NB4 (cell line): ENCODE measurements around the gene GRM1.

Experiments
- DNase-seq: peaks from one replicate; pipeline ENCODE4 v3.0.0; 2010; ENCODE audit warnings: low read depth
- H3K4me3 ChIP-seq: one replicate; pipeline ENCODE4 v1.5.1; 2011; ENCODE audit warnings: mild to moderate bottlenecking, low read depth, low read length, moderate library complexity
- MYC ChIP-seq: IDR thresholded peaks from 2 replicates; pipeline ENCODE4 v1.6.1; 2011; ENCODE audit warnings: low read depth, low read length
- POLR2A ChIP-seq: IDR thresholded peaks from 2 replicates; pipeline ENCODE4 v1.6.1; 2011; ENCODE audit warnings: mild to moderate bottlenecking; ENCODE audit not compliant: insufficient read length; ENCODE audit errors: extremely low read depth
- TF ChIP-seq, protein P1 (sequence below): IDR thresholded peaks from 2 replicates; pipeline ENCODE4 v1.6.1; 2011; ENCODE audit warnings: low read depth, low read length
- TF ChIP-seq, protein P2 (sequence below): IDR thresholded peaks from one replicate; pipeline ENCODE4 v1.5.1; 2012; ENCODE audit warnings: low read depth, low read length

Gene GRM1

DNA sequence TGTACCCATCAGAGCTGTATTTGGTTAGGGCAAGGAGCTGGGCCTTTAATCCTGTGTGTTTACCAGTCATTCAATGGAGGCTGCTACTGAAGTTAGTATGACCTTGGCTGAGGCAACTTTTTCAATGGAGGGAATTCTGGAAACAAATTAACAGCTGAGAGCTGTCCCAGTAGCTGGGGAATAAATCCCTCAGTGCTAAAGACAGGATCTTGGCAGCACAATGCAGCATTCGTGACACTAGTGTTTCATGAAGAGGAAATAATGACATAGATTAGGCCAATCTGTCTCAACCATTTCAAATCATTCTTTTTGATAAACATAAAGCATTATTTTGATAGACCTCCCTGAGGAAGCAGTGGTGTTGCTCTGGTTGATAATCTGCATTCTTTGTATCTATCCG lies 42.9 kb downstream of the GRM1 start:
- no peak for DNase-seq
- TF ChIP-seq, protein P1, sequence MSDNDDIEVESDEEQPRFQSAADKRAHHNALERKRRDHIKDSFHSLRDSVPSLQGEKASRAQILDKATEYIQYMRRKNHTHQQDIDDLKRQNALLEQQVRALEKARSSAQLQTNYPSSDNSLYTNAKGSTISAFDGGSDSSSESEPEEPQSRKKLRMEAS = no peak

DNA sequence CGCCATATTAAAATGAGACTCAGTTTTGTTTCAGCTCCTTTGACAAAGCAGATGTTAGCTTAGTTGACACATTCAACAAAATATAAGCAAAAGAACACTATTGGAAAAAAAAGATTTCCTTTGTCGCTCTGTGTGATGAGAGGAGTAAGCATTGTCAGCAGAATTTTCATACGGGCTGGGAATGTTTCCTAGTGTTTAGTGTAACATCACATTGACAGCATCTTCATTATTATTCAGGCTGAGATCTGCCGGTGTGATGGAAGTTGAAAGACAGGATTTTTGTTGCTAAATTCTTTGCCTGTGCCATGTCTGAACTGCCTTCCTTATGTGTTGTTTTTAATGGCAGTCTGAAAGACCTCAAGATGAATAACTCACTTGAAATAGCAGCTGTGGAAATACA lies 49.1 kb downstream of the GRM1 start:
- no peak overlapping the region for H3K4me3 ChIP-seq
- TF ChIP-seq MYC = no peak
- TF ChIP-seq POLR2A = no peak
- TF ChIP-seq, protein P2, sequence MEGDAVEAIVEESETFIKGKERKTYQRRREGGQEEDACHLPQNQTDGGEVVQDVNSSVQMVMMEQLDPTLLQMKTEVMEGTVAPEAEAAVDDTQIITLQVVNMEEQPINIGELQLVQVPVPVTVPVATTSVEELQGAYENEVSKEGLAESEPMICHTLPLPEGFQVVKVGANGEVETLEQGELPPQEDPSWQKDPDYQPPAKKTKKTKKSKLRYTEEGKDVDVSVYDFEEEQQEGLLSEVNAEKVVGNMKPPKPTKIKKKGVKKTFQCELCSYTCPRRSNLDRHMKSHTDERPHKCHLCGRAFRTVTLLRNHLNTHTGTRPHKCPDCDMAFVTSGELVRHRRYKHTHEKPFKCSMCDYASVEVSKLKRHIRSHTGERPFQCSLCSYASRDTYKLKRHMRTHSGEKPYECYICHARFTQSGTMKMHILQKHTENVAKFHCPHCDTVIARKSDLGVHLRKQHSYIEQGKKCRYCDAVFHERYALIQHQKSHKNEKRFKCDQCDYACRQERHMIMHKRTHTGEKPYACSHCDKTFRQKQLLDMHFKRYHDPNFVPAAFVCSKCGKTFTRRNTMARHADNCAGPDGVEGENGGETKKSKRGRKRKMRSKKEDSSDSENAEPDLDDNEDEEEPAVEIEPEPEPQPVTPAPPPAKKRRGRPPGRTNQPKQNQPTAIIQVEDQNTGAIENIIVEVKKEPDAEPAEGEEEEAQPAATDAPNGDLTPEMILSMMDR = no peak
- TF ChIP-seq, protein P1 = no peak
- DNase-seq = no peak

More for the DNA sequence above, 42.9 kb downstream of the GRM1 start:
- H3K4me3 ChIP-seq = no peak overlapping the region

DNA sequence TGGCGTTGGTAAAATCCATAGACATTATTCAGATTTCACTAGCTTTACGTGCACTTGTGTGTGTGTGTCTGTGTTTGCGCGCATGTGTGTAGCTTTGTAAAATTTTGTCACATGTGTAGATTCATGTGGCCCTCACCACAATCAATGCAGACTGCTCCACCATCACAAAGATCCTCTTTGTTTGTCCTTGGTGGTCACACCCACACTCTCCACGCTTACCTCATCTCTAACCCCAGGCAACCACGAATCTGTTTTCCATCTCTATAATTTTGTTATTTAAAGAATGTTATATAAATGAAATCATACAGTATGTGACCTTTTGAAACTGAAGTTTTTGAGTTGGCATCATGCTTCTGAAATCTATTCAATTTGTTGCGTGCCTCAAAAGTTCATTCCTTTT lies 58.5 kb downstream of the GRM1 start:
- no peak for DNase-seq
- no peak overlapping the region for H3K4me3 ChIP-seq
- TF ChIP-seq MYC = no peak
- no peak for TF ChIP-seq POLR2A
- TF ChIP-seq, protein P2 = no peak
- TF ChIP-seq, protein P1 = no peak

DNA sequence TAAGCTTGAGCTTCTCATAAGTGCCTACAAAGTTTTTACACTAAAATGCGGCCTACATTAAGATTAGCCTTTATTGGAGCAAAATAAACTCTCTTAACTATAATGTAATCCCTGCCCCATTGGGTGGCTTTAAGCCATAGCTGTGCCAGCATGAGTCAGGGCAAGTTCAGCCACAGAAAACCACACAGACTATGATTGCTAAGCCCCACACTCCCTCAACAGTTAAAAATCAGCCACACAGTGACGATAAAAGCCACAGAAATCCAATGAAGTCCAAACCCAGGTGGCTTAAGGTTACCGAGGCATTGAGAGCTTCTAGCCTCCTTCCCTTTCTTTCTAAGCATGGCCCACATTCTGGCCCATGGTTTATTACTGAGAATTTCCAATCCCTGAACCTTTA lies 61.6 kb downstream of the GRM1 start:
- TF ChIP-seq POLR2A (no peak), MYC (no peak)
- TF ChIP-seq, protein P1 = no peak
- TF ChIP-seq, protein P2 = no peak
- no peak overlapping the region for H3K4me3 ChIP-seq
- DNase-seq = no peak

DNA sequence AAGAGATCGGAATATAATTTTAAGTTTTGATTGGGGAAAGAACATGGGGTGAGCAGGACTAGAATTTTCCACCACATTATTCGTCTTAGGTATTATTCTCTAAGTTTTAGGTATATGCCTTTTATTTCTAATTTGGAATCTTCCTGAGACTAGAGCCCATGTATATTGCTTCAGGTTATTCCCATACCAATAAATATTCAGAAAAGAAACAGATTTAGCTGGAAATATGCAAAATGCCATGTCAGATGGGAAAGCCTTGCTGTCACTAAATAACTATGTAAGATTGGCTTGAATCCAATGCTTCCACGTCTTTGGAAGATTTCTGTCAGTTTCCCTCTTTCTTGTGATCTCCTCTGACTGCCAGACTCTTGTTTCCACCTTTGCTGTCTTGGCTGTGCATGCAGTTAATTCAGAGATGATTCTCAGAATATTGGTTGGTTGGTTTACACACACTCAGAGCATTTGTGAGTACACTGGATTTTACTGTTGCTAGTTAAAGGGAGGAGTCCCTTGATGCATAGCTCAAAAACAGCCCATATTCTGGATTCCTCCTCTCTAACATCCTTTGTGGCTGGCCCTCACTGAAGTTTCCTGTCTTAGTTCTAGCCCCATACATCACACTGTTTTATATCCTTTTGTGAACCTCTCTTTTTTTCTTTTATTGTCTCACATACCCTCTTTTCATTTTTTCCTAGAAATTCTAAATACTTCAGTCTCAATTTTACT lies 64.3 kb downstream of the GRM1 start:
- no peak for DNase-seq
- TF ChIP-seq, protein P2 = no peak
- TF ChIP-seq MYC = no peak
- TF ChIP-seq, protein P1 = no peak
- no peak for TF ChIP-seq POLR2A
- no peak overlapping the region for H3K4me3 ChIP-seq

DNA sequence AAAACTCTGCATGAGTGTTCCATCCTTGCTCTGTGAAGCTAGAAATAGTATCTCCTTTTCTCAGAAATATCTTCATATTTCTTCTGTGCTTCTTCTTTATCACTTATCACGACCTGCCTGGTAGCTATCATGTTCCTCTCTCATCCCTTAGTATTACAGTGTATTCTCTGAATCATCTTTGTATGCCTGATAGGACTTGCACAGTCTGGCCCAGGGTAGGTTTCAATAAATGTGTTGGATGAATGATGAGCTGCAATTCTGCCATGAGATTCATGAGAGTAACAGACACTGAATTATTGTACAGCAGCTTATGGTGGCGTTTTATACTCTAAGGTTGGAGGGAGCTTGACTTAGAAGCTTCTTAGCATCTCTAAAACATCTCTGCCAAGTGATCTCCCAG lies 66.6 kb downstream of the GRM1 start:
- TF ChIP-seq, protein P2 = no peak
- TF ChIP-seq MYC (no peak), POLR2A (no peak)
- TF ChIP-seq, protein P1 = no peak
- no peak overlapping the region for H3K4me3 ChIP-seq
- no peak for DNase-seq
